Calu3 (cell line): ENCODE data around the gene SLC41A3. TPM values are rescaled to one million over a fixed set of nuclear protein-coding genes. Genes with fewer than 3 reads are reported as not detected.

ENCODE experiments used
- BruUV-seq: library from RNA; stranded (reverse); fragments of 400-500 nt; replicated peaks from 2 replicates; lab custom pipeline; 2021; lab: Mats Ljungman, UMichigan
- CTCF ChIA-PET: fragments of 300-600 bp; sonication (Branson Sonifier 250); formaldehyde crosslinking; loops from one replicate; lab custom pipeline; 2022; ENCODE audit warnings: antibody characterized with exemption; lab: Charles Lee
- DNase-seq: peaks from one replicate; pipeline ENCODE4 v3.0.0; 2022
- H3K27ac Mint-ChIP-seq: one replicate; pipeline ENCODE4 v1.8.0; 2022; ENCODE audit warnings: mixed read lengths; ENCODE audit not compliant: unreplicated experiment
- H3K27me3 Mint-ChIP-seq: one replicate; pipeline ENCODE4 v1.8.0; 2022; ENCODE audit warnings: mixed read lengths; ENCODE audit not compliant: unreplicated experiment
- H3K36me3 Mint-ChIP-seq: one replicate; pipeline ENCODE4 v1.8.0; 2022; ENCODE audit warnings: mild to moderate bottlenecking, moderate library complexity, mixed read lengths; ENCODE audit not compliant: insufficient read depth, unreplicated experiment
- H3K4me1 Mint-ChIP-seq: one replicate; pipeline ENCODE4 v1.8.0; 2022; ENCODE audit warnings: mild to moderate bottlenecking, low read depth, mixed read lengths; ENCODE audit not compliant: unreplicated experiment
- H3K4me3 Mint-ChIP-seq: one replicate; pipeline ENCODE4 v1.8.0; 2022; ENCODE audit warnings: mild to moderate bottlenecking, low read depth, moderate library complexity, mixed read lengths; ENCODE audit not compliant: unreplicated experiment
- H3K9me3 Mint-ChIP-seq: one replicate; pipeline ENCODE4 v1.8.0; 2022; ENCODE audit warnings: low read depth, mixed read lengths; ENCODE audit not compliant: unreplicated experiment
- CTCF ChIP-seq: fragments of 200-600 bp; IDR thresholded peaks from one replicate; pipeline ENCODE4 v1.8.0; 2022; ENCODE audit warnings: antibody characterized with exemption; ENCODE audit not compliant: unreplicated experiment
- intact Hi-C: fragments of 100-400 bp; cut with micrococcal nuclease; formaldehyde crosslinking; loops from one replicate; pipeline ENCODE4 v1.10.0; 2022; ENCODE audit not compliant: unreplicated experiment
- total RNA-seq: library from RNA; stranded (reverse); gene quantifications from 2 replicates; pipeline ENCODE4 v1.2.3, GENCODE V29; 2022

Gene SLC41A3
- total RNA-seq, 1 experiment from 2014 or later, result 101 TPM

GRCh38 chr3:126026761-126027160 lies 57.2 kb downstream of the SLC41A3 start:
- H3K27ac Mint-ChIP-seq, result no peak overlapping the region
- H3K4me1 Mint-ChIP-seq, result no peaks in the 10 kb centered on the region
- no TSS peak for BruUV-seq
- no peak overlapping the region for H3K4me3 Mint-ChIP-seq
- H3K9me3 Mint-ChIP-seq, result peaks cover 7% of the 10 kb centered on the region
- no peaks in the 10 kb centered on the region for H3K27me3 Mint-ChIP-seq
- intact Hi-C loops, result no loop called here
- CTCF ChIA-PET, result no interaction called here
- DNase-seq, result no peak
- H3K36me3 Mint-ChIP-seq, result peaks cover 5% of the 10 kb centered on the region
- no peak for TF ChIP-seq CTCF

- DNase-seq, result no peak
- CTCF ChIA-PET, result no interaction called here
- no peak for TF ChIP-seq CTCF
- Mint-ChIP-seq H3K27ac (no peak overlapping the region), H3K36me3 (peaks cover 5% of the 10 kb centered on the region), H3K4me1 (no peaks in the 10 kb centered on the region), H3K27me3 (no peaks in the 10 kb centered on the region), H3K9me3 (peaks cover 7% of the 10 kb centered on the region), H3K4me3 (no peak overlapping the region)
- no TSS peak for BruUV-seq
- intact Hi-C loops, result no loop called here
Observed at GRCh38 chr3:126026277-126026751, 57.6 kb downstream of the SLC41A3 start.

GRCh38 chr3:126025862-126026261 lies 58.1 kb downstream of the SLC41A3 start:
- no peak overlapping the region for H3K4me3 Mint-ChIP-seq
- peaks cover 5% of the 10 kb centered on the region for H3K36me3 Mint-ChIP-seq
- no TSS peak for BruUV-seq
- no peaks in the 10 kb centered on the region for H3K27me3 Mint-ChIP-seq
- TF ChIP-seq CTCF, result no peak
- DNase-seq, result no peak
- intact Hi-C loops, result no loop called here
- H3K9me3 Mint-ChIP-seq, result peaks cover 7% of the 10 kb centered on the region
- no peak overlapping the region for H3K27ac Mint-ChIP-seq
- CTCF ChIA-PET, result no interaction called here
- no peaks in the 10 kb centered on the region for H3K4me1 Mint-ChIP-seq

- Mint-ChIP-seq H3K9me3 (peaks cover 7% of the 10 kb centered on the region), H3K27ac (no peak overlapping the region), H3K27me3 (no peaks in the 10 kb centered on the region), H3K4me3 (no peak overlapping the region), H3K36me3 (peaks cover 5% of the 10 kb centered on the region), H3K4me1 (no peaks in the 10 kb centered on the region)
- no TSS peak for BruUV-seq
- no peak for DNase-seq
- intact Hi-C loops, result no loop called here
- no peak for TF ChIP-seq CTCF
- CTCF ChIA-PET, result no interaction called here
Observed at GRCh38 chr3:126025116-126025729, 58.7 kb downstream of the SLC41A3 start.
